ENCODE measurements around the gene CLPTM1L.
A peak's percentile ranks its signal among the peaks of the same experiment; 100 is the strongest.
"Not testable (repeated sequence)": the region's sequence is repeated elsewhere in the genome, so short reads cannot be mapped to it uniquely, and the experiment has no call there.

Gene CLPTM1L

DNA sequence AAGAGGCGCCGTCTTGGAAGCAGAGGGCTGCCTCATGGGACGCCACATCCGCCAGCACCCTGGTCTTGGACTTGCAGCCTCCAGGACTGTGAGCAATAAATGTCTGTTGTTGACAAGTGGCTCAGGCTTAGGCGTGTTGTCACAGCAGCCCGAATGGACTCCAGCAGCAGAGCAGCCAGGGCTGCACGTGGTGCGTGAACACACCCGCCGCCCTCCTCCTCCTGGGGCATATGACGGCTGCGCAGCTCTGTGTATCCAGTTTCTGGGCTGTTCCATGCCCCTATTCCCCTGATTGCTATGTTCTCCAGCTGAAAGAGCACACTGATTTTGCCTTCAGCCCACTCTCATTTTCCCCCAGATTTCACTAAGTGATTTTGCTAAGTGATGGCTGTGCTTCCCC is 36.0 kb upstream of the CLPTM1L start:
- no peak for DNase-seq

DNA sequence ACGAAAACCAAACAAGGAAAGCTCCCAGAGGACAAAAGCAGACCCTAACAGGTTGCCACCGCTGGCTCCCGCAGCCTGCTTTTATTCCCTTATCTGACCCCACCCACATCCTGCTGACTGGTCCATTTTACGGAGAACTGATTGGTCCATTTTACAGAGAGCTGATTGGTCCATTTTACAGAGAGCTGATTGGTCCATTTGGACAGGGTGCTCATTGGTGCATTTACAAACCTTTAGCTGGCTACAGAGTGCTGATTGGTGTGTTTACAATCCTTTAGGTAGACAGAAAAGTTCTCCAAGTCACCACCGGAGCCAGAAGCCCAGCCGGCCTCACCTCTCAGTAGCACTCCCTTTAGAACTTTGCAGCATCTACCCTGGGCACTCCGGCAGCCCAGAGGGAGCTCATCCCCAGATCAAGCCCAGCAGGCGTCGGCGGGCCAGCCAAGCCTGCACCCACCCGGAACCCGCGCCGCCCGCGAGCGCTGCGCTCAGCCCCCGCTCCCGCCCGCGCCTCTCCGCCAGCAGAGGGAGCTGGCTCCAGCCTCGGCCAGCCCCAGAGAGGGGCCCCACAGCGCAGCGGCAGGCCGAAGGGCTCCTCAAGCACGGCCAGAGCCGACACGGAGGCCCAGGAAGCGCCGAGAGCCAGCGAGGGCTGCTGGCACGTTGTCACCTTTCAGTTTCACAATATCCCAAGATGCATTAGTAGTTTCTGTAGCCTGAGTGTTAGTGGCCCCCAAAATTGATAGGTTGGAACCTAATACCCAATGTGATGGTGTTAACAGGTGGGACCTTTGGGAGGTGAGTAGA is 35.3 kb upstream of the CLPTM1L start:
- DNase-seq, result peak; percentile 33

DNA sequence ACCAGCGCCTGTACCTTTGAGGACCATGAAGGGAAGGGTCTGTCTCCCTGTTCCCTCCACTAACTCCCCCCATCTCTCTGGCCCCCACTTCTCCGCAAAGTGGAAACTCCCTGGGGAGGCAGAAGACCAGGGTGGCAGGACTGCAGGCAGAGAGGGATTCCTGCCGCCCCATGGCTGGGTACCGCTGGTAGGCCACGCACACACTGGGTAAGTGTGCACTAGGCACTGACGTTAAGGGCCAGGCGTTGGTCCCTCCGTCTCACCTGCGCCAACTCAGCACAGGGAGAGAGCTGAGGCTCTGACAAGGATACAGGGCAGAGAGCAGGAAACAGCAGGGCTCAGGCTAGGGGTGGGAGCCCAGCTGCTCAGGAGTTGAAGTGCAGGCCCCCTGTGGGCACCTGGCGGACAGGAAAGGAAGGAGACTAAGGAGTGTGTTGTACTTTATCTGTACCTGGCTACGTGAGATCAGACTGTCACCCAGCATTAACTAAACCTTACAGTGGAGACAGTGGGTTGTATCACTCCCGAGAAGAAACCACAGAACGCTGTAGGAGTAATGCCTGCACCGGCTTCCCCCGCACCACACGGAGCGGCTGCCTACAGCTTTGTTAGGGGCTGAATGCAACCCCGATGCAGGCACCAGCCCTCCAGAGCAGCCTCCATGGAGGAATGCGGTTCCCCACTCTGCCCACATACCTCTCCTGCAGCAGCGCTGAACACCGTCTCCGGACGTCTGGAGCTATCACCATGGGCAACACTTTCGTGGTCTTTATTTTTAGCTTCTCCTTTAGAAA is 34.2 kb upstream of the CLPTM1L start:
- no peak for DNase-seq

DNA sequence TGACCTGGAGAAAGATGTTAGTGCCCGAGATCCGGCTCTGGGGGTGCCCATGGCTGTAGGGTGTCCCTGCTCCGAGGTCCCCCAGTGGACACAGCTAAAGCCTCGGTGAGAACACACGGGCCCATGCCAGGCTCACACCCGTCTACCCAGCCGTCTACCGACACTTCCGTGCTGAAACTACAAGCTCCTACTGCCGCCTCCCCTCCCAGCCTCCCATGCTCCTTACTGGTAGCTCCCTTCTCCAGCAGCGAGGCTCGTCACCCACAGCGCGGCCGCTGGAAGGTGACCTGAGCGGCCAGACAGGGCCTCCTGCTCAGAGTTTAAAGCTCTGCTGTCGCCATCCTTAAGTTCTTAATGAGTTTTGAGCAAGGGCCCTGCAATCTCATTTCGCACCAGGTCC is 33.2 kb upstream of the CLPTM1L start:
- DNase-seq, result no peak

DNA sequence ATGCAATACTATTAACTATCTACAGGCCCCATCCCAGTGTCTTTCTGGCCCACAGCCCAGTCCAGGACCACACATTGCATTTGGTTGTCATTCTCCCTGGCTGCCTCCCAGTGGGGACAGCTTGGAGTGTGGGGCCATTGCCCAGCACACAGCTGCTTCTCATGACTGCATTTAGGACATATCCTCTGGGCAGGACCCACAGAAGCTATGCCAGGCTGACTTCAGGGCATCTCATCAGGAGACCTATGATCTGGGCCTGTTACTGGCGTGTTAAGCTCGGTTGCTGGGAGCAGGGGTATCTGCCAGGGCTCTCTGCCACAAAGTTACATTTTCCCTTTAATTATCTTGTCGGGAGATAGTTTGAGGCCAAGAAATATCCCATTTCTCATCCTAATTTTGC is 32.1 kb upstream of the CLPTM1L start:
- no peak for DNase-seq

DNA sequence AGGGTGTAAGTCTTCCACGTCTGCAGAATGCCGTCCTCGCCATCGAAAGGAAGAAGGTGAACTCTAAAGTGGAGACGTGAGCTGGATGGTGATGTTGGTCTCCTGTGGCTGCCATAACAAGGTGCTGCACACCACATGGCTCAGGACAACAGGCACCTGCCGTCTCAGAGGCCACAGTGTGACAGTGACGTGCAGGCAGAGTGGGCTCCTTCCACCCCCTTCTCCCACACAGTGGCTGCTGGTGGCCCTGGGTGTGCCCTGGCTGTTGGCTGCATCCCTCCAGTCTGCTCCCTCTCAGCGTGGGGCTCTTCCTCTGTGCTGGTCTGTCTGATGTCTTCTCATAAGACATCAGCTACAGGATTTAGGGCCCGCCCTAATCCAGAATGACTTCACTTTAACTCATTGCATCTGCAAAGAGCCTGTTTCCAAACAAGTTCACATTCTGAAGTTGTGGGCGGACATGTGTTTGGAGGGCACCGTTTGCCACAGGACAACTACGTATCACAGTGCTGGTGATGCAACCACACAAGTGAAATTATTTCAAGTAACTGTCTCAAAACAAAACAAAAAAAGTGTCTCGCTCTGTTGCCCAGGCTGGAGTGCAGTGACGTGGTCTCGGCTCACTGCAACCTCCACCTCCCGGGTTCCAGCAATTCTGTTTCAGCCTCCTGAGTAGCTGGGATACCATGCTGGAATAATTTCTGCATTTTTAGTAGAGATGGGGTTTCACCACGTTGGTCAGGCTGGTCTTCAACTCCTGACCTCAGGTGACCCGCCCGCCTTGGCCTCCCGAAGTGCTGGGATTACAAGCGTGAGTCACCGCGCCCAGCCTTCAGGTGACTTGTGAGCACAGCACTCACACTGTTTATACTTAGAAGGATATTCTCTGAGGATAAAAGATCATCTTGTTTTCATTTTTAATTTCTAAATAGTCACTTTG is 31.2 kb upstream of the CLPTM1L start:
- DNase-seq, result no peak

DNA sequence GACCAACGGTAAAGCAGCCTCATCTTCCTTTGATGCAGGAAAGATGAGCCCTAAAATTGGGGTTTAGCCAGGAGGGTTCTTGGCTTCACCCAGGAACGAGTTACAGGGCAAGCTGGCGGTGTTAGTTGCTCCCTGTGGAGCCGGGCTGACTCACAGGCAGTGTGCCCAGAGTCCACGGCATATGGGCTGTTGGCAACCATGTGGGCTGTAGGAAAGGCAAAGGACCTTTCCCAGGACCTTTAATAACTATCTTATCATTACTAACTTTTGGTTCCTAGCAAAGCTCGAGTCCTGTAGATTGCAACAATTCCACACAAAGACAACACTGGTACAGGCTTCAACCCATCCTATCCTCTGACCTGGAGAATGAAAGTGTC is 29.8 kb upstream of the CLPTM1L start:
- DNase-seq, result no peak

DNA sequence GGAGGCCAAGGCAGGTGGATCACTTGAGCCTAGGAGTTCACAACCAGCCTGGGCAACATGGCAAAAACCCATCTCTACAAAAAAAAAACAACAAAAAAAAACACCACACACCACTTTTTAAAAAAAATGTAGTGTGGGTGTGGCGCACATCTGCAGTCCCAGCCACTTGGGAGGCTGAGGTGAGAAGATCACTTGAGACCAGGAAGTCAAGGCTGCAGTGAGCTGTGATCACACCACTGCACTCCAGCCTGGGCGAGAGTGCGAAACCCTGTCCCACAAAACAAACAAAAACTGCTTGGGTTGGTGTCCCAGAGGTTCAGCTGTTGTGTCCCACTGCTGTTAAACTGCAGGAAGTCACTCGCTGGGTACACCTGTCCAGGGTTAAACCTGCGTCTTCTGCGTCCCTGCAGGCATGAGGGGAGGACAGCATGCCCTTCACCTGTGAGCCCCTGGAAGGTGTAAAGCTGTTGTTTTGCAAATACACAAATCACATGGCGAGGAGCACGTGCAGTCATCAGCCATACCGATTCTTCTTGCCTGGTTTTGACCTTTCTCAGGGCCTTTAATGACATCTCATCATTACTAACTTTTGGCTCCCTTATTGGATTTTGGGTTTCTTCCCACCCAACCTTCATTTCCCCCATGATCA is 29.3 kb upstream of the CLPTM1L start:
- DNase-seq, result no peak

DNA sequence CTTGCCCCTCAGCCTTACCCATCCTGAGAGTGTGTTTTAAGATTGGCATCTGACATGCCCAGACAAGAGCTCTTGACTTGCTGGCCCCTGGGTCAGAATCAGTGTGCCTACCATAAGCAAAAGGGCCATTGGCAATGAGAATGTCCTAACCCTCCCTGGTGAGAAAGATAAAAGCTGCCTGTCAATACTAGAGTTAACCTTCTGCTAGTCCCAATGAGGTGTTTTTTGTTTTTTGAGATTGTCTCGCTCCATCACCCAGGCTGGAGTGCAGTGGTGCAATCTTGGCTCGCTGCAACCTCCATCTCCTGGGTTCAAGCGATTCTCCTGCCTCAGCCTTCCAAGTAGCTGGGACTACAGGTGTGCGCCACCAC is 27.1 kb upstream of the CLPTM1L start:
- DNase-seq, result not testable (repeated sequence)

DNA sequence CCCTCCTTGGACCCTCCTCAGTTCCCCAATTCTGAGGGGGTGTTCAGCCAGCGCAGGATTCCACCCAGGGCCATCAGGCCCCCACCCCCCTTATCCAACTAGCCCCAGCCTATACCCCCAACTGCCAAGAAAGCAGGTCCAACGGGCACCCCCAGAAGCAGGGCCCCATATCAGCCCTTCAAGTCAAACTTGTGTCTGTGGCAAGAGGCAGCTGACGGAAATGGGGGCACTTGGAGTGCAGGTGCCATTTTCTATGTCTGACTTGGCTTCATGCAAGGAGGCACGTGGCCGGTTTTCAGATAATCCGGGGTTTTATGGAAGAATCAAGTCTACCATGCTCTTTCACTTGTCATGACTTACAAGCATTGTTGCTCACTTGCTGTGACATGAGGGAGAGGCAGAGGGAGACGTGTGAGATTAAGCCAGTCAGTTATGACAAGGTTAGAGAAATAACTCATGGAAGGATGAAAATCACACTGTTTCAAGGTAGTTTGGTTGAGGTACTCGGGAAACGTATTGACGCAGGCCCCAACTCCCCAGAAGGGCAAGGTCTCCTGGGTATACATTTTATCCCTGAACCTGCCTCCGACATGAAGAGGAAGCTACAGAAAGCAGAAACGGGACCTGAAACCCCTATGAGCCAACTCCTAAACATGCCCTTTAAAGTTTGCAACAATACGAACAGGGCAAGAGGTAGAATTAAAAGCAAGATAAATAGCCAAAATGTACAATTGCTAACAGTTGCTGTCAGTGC is 26.5 kb upstream of the CLPTM1L start:
- DNase-seq, result no peak

DNA sequence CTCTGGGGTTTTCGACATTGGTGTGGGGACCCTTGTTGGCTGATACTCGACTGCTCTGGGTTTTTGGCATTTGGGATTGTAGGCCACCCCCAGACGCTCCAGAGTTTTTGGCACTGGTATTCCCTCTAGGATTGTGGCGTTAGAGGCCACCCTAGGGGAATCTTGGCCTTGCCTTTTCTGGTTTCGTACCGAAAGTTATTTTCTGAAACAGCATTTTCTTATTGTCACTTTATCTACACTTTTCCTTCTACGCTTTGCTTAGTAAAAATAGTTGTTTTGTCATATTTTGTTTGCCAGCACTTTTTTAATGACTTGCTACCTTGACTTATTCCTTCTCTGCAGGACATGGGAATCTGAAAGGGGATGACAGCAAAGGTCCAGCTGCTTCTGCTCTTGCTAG is 25.1 kb upstream of the CLPTM1L start:
- no peak for DNase-seq

DNA sequence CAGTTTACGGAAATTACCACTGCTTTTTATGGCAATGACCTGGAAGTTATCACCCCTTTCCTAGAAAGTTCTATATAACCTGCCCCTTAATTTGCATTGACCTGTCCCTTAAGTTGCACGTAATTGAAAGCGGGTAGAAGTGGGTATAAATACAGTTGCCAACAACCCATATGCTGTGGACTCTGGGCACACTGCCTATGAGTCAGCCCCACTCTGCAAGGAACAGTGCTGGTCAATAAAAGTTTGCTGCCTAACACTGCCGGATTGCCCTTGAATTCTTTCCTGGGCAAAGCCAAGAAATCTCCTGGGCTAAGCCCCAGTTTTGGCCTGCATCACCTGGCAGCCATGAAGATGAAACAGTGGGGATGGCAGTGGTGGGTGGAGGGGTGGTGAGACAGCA is 23.9 kb upstream of the CLPTM1L start:
- DNase-seq, result no peak

DNA sequence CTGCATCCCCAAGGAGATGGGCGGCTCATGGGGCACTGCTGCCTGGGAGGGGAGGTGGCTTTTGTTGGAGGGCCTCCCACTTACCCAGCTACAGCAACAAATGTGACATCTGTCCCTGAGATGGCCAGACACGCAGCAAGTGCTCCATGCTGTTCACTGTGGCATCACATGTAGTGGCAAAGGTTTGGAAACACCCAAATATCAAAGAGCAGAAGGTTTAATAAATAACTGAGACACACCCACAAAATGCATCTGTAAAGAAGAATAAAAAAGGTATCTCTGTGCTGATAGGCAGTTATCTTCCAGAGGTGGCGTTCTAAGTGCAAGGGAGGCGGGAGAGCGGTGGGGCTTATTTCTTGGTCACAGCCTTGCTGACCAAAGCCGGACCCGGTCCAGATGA is 23.3 kb upstream of the CLPTM1L start:
- no peak for DNase-seq

DNA sequence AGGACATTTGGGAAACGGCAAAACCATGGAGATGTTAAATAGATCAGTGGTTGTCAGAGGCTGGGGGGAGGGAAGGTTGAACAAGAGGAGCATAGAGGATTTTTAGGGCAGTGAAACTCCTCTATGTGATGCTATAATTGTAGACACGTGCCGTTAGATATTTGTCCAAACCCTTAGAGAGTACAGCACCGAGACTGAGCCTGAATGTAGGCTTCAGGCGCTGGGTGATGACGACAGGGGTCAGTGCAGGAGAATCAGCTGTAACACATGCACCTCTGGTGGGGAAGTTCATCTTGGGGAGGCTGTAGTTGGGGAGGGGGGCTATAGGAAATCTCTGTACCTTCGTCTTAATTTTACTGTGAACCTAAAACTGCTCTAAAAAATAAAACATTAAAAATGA is 22.2 kb upstream of the CLPTM1L start:
- no peak for DNase-seq

DNA sequence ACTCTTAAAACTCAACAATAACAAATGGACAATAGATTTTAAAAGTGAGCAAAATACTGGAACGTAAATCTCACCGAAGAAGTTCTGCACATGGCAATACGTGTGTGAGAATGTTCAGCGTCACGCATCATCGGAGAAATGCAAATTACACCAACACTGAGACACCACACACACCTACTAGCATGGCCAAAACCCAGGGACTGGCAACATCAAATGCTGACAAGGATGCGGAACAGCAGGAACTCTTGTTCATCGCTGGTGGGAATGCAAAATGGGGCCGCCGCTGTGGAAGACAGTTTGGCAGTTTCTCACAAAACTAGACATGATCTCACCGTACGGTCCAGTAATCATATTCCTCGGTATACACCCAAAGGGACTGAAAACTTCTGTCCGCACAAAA is 21.6 kb upstream of the CLPTM1L start:
- no peak for DNase-seq

DNA sequence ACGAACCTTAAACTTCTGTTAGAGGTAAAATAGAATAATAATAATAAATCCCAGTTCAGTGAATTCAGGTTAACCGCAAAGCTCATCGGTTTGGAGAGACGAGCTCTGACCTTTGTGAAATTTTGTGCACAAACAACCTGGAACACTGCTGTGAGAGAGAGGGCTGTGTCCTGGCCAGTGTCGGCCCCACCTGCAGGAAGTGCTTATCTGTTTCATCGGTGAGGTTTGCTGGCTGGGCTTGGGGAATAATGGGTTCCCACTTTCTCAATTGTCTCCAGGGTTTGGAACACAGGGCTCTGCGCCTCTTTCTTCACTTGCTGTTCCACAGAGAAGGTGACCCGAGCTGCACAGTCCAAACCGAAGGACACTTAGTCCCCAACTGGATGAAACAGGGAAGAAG is 19.3 kb upstream of the CLPTM1L start:
- no peak for DNase-seq

DNA sequence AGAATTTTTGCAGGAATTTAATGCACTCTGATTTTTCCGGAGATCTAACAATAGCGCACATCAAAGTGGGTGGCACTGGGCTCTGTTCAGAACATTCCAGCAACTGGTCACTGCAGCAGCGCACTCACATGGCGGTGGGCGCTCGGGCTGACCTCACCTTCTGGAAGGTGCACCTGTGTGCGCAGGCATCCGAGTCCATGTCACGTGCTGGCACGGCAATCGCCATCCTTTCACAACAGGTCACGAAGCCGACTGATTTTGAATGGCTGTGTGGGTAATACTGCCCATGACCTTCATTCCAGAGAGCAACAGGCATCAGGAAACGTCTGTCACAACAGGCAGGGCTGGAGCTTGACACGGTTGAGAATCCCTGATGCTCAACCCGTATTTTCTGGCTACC is 18.7 kb upstream of the CLPTM1L start:
- DNase-seq, result no peak

DNA sequence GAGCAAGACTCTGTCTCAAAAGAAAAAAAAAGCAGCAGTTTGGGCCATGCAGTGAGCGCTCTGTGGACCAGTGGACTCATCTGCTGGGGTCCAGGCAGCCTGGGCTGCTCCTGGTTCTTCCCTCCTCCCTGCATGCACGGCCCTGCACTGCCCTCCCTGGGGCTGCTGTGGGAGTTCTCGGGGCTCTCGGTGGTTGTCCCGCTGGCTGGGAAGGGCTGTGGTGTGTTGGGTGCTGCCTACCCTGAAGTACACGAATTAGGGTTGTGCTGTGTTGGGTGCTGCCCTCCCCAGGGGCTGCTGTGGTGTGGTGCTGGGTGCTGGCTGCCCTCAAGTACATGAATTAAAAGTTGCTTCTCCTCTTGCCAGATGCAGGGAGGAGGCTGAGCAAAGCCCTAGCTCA is 18.3 kb upstream of the CLPTM1L start:
- DNase-seq, result no peak

DNA sequence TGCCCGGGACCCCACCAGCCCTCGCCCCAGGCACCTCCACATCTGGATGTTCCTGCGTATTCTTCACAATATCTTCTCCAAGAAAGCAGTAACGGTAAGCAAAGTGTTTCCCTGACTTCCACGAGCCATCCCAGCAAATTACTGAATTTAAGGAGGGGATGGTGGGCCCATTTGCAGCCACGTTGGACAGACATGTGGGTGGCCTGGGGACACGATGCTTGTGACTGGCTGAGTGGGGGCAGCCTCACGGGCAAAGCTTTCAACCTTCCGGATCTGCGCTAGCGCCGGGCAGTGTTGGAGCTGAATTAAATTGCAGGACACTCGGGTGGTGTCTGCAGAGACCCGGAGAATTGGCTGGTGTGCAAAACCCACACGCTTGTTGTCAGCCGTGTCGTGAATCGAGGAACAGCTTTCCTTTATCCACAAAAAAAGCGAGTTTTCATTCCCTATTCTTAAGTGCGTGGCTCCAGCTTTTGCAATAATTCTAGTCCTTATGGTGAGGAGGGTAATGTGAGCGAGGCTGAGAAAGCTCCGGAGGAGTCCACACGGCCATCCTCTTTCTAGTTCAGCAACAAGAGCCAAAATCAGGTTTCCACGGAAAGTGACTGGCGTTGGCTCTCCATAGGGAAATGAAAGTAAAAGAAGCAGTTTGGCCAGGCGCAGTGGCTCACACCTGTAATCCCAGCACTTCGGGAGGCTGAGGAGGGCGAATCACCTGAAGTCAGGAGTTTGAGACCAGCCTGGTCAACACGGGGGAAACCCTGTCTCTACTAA is 17.5 kb upstream of the CLPTM1L start:
- no peak for DNase-seq

DNA sequence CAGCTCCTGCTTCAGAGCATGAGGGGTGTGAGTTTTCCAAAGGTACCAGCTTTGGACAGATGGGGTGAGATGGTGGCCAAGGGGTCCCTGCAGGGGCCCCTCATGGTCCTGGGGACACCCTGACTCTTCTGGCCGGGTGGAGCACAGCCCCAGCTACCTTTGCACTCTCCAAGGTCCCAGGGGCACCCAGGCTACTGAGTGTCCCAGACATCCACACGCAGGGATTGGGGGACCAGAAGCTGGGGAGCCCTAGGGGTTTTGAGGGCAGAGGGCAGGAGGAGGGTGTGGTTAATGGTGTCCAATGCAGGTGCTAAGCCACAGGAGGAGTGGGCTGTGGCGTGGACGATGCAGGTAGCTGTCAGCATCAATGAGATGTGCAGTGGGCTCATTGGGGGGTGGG is 16.0 kb upstream of the CLPTM1L start:
- DNase-seq, result no peak

DNA sequence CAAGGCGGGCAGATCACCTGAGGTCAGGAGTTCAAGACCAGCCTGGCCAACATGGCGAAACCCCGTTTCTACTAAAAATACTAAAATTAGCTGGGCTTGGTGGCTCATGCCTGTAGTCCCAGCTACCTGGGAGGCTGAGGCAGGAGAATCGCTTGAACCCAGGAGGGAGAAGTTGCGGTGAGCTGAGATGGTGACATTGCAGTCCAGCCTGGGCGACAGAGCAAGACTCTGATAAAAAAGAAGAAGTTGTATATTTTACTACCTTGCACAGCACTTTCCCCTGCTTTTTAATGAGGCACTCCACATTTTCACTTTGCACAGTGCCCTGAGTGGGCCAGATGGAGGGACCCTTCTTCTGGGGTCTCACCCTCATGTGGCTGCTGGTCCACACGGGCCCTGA is 15.5 kb upstream of the CLPTM1L start:
- DNase-seq, result not testable (repeated sequence)

Data from SHP77 treated with DMSO at 0.1 percent for 48 hours (cell line).